GM23338 (cell line): ENCODE results near the gene TFAM. TPM values are rescaled to one million over a fixed set of nuclear protein-coding genes. Genes with fewer than 3 reads are reported as not detected.

ENCODE experiments used
- ATAC-seq: fragments of 200-7000 bp; cut with Tn5 transposase; 3 replicates; pipeline ENCODE4 v1.9.1; 2020
- DNase-seq: peaks from one replicate; pipeline ENCODE4 v3.0.0-alpha.2; 2015; ENCODE audit warnings: low spot score
- H2AFZ ChIP-seq: fragments of 200-600 bp; sonication (generic); 2 replicates; pipeline ENCODE4 v1.8.0; 2016; ENCODE audit warnings: antibody characterized with exemption, mild to moderate bottlenecking, moderate library complexity
- H3F3A ChIP-seq: fragments of 200-600 bp; sonication (generic); replicated peaks from 2 replicates; pipeline ENCODE4 v1.8.0; 2017; ENCODE audit warnings: antibody characterized with exemption, mixed run types, low read depth
- H3K27ac ChIP-seq: fragments of 200-600 bp; sonication (generic); 2 replicates; pipeline ENCODE4 v1.6.1; 2016; ENCODE audit warnings: low read depth
- H3K27me3 ChIP-seq: fragments of 200-600 bp; sonication (generic); 2 replicates; pipeline ENCODE4 v1.8.0; 2016; ENCODE audit warnings: mild to moderate bottlenecking, mixed run types, moderate library complexity; ENCODE audit not compliant: insufficient read depth
- H3K36me3 ChIP-seq: fragments of 200-600 bp; sonication (generic); 2 replicates; pipeline ENCODE4 v1.8.0; 2016; ENCODE audit warnings: mild to moderate bottlenecking; ENCODE audit not compliant: insufficient read depth
- H3K4me1 ChIP-seq: fragments of 200-600 bp; sonication (generic); 2 replicates; pipeline ENCODE4 v1.8.0; 2016; ENCODE audit warnings: mild to moderate bottlenecking, moderate library complexity; ENCODE audit not compliant: insufficient read depth
- H3K4me2 ChIP-seq: fragments of 200-600 bp; sonication (generic); 2 replicates; pipeline ENCODE4 v1.7.1; 2017; ENCODE audit warnings: mixed run types
- H3K4me3 ChIP-seq: fragments of 200-600 bp; sonication (generic); 2 replicates; pipeline ENCODE4 v1.6.1; 2016; ENCODE audit warnings: mixed run types
- H3K79me2 ChIP-seq: fragments of 200-600 bp; sonication (generic); replicated peaks from 2 replicates; pipeline ENCODE4 v1.8.0; 2017; ENCODE audit warnings: mild to moderate bottlenecking; ENCODE audit not compliant: insufficient read depth
- H3K9me2 ChIP-seq: fragments of 200-600 bp; sonication (generic); 2 replicates; pipeline ENCODE4 v1.8.0; 2017; ENCODE audit not compliant: insufficient read depth
- H4K20me1 ChIP-seq: fragments of 200-600 bp; sonication (generic); replicated peaks from 2 replicates; pipeline ENCODE4 v1.8.0; 2017; ENCODE audit warnings: mild to moderate bottlenecking; ENCODE audit not compliant: insufficient read depth
- H3K27ac Mint-ChIP-seq: 2 replicates; pipeline ENCODE4 v1.8.0; 2020; ENCODE audit warnings: inconsistent platforms, mild to moderate bottlenecking, moderate library complexity, mixed read lengths
- H3K27me3 Mint-ChIP-seq: 3 replicates; pipeline ENCODE4 v1.8.0; 2022; ENCODE audit warnings: low read depth, mild to moderate bottlenecking, moderate library complexity, mixed read lengths, inconsistent platforms; ENCODE audit not compliant: insufficient read depth, poor library complexity
- H3K36me3 Mint-ChIP-seq: 3 replicates; pipeline ENCODE4 v1.8.0; 2021; ENCODE audit warnings: low read depth, mild to moderate bottlenecking, inconsistent platforms, moderate library complexity, mixed read lengths
- H3K4me1 Mint-ChIP-seq: 3 replicates; pipeline ENCODE4 v1.8.0; 2020; ENCODE audit warnings: mild to moderate bottlenecking, inconsistent platforms, mixed read lengths
- H3K4me3 Mint-ChIP-seq: 3 replicates; pipeline ENCODE4 v1.8.0; 2021; ENCODE audit warnings: moderate library complexity, mild to moderate bottlenecking, inconsistent platforms, mixed read lengths
- H3K9me3 Mint-ChIP-seq: 3 replicates; pipeline ENCODE4 v1.8.0; 2020; ENCODE audit warnings: moderate library complexity, mild to moderate bottlenecking, inconsistent platforms, mixed read lengths
- CREB1 ChIP-seq: fragments of 250-450 bp; sonication (Bioruptor Pico); IDR thresholded peaks from 2 replicates; pipeline ENCODE4 v1.5.0; 2020; ENCODE audit warnings: low read depth, mild to moderate bottlenecking, moderate library complexity
- EZH2 ChIP-seq: fragments of 200-600 bp; sonication (generic); IDR thresholded peaks from one replicate; pipeline ENCODE4 v1.8.0; 2017; ENCODE audit warnings: antibody characterized with exemption, mild to moderate bottlenecking, low read depth; ENCODE audit not compliant: unreplicated experiment
- EZH2phosphoT487 ChIP-seq: fragments of 200-600 bp; sonication (generic); IDR thresholded peaks from one replicate; pipeline ENCODE4 v1.8.1; 2018; ENCODE audit warnings: antibody characterized with exemption; ENCODE audit not compliant: unreplicated experiment
- JUNB ChIP-seq: IDR thresholded peaks from one replicate; pipeline ENCODE4 v1.6.1; 2016; ENCODE audit warnings: antibody characterized with exemption; ENCODE audit not compliant: unreplicated experiment
- NANOG ChIP-seq: IDR thresholded peaks from 2 replicates; pipeline ENCODE4 v1.6.1; 2016; ENCODE audit warnings: antibody characterized with exemption, borderline replicate concordance
- POLR2AphosphoS5 ChIP-seq: IDR thresholded peaks from 2 replicates; pipeline ENCODE4 v1.6.1; 2016; ENCODE audit warnings: antibody characterized with exemption, low read depth
- STAT1 ChIP-seq: IDR thresholded peaks from one replicate; pipeline ENCODE4 v1.6.1; 2016; ENCODE audit warnings: antibody characterized with exemption; ENCODE audit not compliant: unreplicated experiment
- ZNF114 ChIP-seq: fragments of 250-450 bp; sonication (Bioruptor Pico); IDR thresholded peaks from 2 replicates; pipeline ENCODE4 v1.5.0; 2020; ENCODE audit warnings: mild to moderate bottlenecking, moderate library complexity
- ZNF331 ChIP-seq: fragments of 250-450 bp; sonication (Bioruptor Pico); IDR thresholded peaks from 2 replicates; pipeline ENCODE4 v1.5.0; 2020; ENCODE audit warnings: low read depth, mild to moderate bottlenecking, moderate library complexity
- polyA plus RNA-seq: library from polyadenylated mRNA; unstranded; fragments of >200 nt; fragmentation: Nextera tagmentation; extraction: Ambion mirVana; gene quantifications from 2 replicates; pipeline ENCODE4 v1.2.1, GENCODE V29; 2016
- total RNA-seq: library from RNA; depleted of rRNA; stranded (reverse); fragments of >200 nt; shearing (Covaris generic); gene quantifications from 2 replicates; pipeline ENCODE4 v1.2.3, GENCODE V29; 2014
- TF ChIP-seq, protein P1 (sequence below): IDR thresholded peaks from one replicate; pipeline ENCODE4 v1.6.1; 2018; ENCODE audit warnings: antibody characterized with exemption; ENCODE audit not compliant: unreplicated experiment
- TF ChIP-seq, protein P2 (sequence below): IDR thresholded peaks from 2 replicates; pipeline ENCODE4 v1.6.1; 2016; ENCODE audit warnings: antibody characterized with exemption

TFAM gene
- total and polyA plus RNA-seq, 2 experiments from 2014 or later: 54.2 to 156 TPM

DNA sequence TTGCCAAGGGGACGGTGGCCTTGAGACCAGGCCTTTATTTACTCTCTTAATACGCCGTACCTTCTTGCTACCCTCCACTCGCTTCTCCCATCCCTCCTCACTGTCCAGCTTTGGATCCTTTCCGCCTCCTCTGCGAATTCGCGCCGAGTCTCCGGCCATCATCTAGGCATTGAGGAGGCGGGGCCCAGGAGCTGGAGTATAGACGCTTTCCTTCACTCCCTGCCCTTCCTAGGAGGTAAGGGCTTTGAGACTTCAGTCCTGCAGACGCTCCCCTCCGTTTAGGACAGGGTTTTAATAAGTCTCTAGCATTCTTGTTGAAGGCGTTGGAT lies 538 bp downstream of the TFAM start (continued):
- no peak for TF ChIP-seq POLR2AphosphoS5
- TF ChIP-seq EZH2: no peak
- no peak for TF ChIP-seq STAT1
- TF ChIP-seq, protein P1, sequence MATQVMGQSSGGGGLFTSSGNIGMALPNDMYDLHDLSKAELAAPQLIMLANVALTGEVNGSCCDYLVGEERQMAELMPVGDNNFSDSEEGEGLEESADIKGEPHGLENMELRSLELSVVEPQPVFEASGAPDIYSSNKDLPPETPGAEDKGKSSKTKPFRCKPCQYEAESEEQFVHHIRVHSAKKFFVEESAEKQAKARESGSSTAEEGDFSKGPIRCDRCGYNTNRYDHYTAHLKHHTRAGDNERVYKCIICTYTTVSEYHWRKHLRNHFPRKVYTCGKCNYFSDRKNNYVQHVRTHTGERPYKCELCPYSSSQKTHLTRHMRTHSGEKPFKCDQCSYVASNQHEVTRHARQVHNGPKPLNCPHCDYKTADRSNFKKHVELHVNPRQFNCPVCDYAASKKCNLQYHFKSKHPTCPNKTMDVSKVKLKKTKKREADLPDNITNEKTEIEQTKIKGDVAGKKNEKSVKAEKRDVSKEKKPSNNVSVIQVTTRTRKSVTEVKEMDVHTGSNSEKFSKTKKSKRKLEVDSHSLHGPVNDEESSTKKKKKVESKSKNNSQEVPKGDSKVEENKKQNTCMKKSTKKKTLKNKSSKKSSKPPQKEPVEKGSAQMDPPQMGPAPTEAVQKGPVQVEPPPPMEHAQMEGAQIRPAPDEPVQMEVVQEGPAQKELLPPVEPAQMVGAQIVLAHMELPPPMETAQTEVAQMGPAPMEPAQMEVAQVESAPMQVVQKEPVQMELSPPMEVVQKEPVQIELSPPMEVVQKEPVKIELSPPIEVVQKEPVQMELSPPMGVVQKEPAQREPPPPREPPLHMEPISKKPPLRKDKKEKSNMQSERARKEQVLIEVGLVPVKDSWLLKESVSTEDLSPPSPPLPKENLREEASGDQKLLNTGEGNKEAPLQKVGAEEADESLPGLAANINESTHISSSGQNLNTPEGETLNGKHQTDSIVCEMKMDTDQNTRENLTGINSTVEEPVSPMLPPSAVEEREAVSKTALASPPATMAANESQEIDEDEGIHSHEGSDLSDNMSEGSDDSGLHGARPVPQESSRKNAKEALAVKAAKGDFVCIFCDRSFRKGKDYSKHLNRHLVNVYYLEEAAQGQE: no peak

DNA sequence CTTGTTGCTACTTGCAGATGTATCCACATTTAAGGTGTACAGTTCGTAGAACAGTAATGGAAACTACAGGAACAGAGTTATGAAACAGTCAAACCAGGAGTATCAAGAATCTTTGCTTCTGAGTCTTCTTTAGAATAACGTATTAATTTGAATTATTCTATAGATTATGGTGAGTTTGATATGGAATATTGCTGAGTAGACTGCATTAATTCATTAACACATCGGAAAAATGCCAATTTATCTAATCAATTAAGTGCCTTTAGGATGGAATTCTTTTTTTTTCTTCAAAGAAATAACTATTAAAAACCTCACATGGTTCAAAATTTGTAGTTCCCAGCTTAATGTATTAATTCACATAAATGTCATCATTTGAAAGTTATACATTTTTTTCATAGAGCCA lies 3.8 kb downstream of the TFAM start:
- H3K4me1 ChIP-seq: peaks cover 14% of the 10 kb centered on the region
- no peaks in the 10 kb centered on the region for H3K9me2 ChIP-seq
- no peaks in the 10 kb centered on the region for H3K9me3 Mint-ChIP-seq
- H4K20me1 ChIP-seq: peaks cover 22% of the 10 kb centered on the region
- peaks cover 8% of the 10 kb centered on the region for H3K4me1 Mint-ChIP-seq
- H3K79me2 ChIP-seq: peaks cover 60% of the 10 kb centered on the region
- H3K36me3 ChIP-seq: peaks cover 45% of the 10 kb centered on the region
- H3K36me3 Mint-ChIP-seq: peaks cover 73% of the 10 kb centered on the region
- no peak overlapping the region for H3K27ac ChIP-seq
- ATAC-seq (no peak), DNase-seq (no peak)
- no peak overlapping the region for H2AFZ ChIP-seq
- H3F3A ChIP-seq: no peaks in the 10 kb centered on the region
- H3K4me2 ChIP-seq: no peak overlapping the region
- no peak overlapping the region for H3K27ac Mint-ChIP-seq
- no peak overlapping the region for H3K4me3 ChIP-seq
- no peaks in the 10 kb centered on the region for H3K27me3 ChIP-seq
- H3K4me3 Mint-ChIP-seq: no peak overlapping the region
- H3K27me3 Mint-ChIP-seq: peaks cover 8% of the 10 kb centered on the region
- TF ChIP-seq ZNF114 (CRISPR knock-in tag) (no peak), ZNF331 (CRISPR knock-in tag) (no peak), JUNB (no peak), CREB1 (CRISPR knock-in tag) (no peak), NANOG (no peak), POLR2AphosphoS5 (no peak), EZH2phosphoT487 (no peak), STAT1 (no peak), EZH2 (no peak)
- TF ChIP-seq, protein P2, sequence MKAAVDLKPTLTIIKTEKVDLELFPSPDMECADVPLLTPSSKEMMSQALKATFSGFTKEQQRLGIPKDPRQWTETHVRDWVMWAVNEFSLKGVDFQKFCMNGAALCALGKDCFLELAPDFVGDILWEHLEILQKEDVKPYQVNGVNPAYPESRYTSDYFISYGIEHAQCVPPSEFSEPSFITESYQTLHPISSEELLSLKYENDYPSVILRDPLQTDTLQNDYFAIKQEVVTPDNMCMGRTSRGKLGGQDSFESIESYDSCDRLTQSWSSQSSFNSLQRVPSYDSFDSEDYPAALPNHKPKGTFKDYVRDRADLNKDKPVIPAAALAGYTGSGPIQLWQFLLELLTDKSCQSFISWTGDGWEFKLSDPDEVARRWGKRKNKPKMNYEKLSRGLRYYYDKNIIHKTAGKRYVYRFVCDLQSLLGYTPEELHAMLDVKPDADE: no peak
- TF ChIP-seq, protein P1: no peak
